WI38 (cell line): ENCODE measurements around the gene TSHZ2.

Experiments used
- H3K4me3 ChIP-seq: 2 replicates; pipeline ENCODE4 v1.5.1; 2011; ENCODE audit warnings: low read depth, mild to moderate bottlenecking, control low read depth, low read length
- CTCF ChIP-seq: IDR thresholded peaks from 2 replicates; pipeline ENCODE4 v1.5.1; 2012; ENCODE audit warnings: low read depth, mild to moderate bottlenecking, control low read depth, low read length

TSHZ2 gene

DNA sequence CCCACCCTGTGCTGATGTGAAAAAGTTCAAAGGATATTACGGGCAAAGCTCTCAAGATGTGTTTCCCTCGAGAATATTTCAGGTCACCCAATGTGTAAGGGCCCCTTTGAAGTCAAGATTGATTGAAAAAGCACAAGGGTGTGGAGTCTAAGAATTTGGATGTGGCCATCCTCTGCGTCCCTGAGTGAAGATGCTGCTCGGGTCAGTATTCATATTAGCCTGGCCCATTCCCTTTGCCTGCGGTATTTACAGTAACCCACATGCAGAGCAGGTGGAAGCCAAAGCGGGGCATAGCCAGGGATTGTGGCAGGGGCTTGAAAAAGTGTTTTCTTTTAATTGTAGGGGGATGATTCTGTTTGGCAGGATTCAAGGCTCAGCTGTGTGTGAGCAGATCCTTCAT, 211.0 kb downstream of the TSHZ2 start:
- H3K4me3 ChIP-seq = no peak overlapping the region
- TF ChIP-seq CTCF = no peak

- TF ChIP-seq CTCF = no peak
- no peak overlapping the region for H3K4me3 ChIP-seq
These were observed 214.5 kb downstream of the TSHZ2 start for GRCh38 chr20:53186635-53187034.

GRCh38 chr20:53187392-53188068, 215.4 kb downstream of the TSHZ2 start:
- TF ChIP-seq CTCF = no peak

GRCh38 chr20:53190225-53190624, 218.1 kb downstream of the TSHZ2 start:
- no peak for TF ChIP-seq CTCF

More at GRCh38 chr20:53187392-53188068, 215.4 kb downstream of the TSHZ2 start:
- no peak overlapping the region for H3K4me3 ChIP-seq

GRCh38 chr20:53191957-53192356, 219.8 kb downstream of the TSHZ2 start:
- no peak for TF ChIP-seq CTCF
- no peak overlapping the region for H3K4me3 ChIP-seq

More at GRCh38 chr20:53190225-53190624, 218.1 kb downstream of the TSHZ2 start:
- no peak overlapping the region for H3K4me3 ChIP-seq

GRCh38 chr20:53194306-53195290, 222.4 kb downstream of the TSHZ2 start:
- H3K4me3 ChIP-seq = no peak overlapping the region
- no peak for TF ChIP-seq CTCF
